ENCODE results near the gene GATAD2A. TPM values are rescaled to one million over a fixed set of nuclear protein-coding genes. Genes with fewer than 3 reads are reported as not detected.

GATAD2A gene
- total and polyA plus RNA-seq, 2 of the 13 experiments (the other 11 are each of a cell fraction or from before 2014, with no cell fraction given), result 16.8 to 28.6 TPM

DNA sequence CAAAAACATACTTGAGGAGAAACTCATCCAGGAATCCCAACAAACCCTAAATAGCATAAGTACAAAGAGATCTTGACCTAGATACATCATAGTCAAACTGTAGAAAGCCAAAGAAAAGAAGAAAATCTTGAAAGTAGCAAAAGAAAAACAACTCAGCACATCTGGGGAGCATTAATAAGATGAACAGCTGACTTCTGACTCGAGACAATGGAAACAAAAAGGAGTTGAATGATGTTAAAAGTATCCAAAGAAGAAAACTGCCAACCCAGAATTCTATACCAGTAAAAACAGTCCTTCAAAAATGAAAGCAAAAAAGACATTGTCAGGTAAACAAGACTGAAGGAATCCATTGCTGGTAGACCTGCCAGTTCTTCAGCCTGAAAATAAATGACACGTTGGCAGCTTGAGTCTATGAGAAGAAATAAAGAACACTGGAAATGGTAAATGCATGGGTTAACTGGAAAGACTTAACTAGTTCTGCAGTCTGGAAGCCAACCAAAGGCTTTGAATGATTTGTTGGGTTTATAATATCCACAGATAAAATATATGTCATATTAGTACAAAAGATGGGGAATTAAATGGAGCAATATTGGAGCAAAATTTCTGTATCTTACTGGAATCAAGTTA, 63.1 kb downstream of the GATAD2A start (continued):
- TF ChIP-seq ZNF280B (CRISPR knock-in tag; IDR thresholded peaks at IDR 0.05; ENCODE audit: borderline replicate concordance) (no peak), SIX4 (CRISPR knock-in tag; IDR thresholded peaks at IDR 0.05) (no peak), KAT2B (IDR thresholded peaks at IDR 0.05; ENCODE audit: borderline replicate concordance, low read depth, low read length) (no peak), SALL1 (CRISPR knock-in tag; IDR thresholded peaks at IDR 0.05) (no peak), LCORL (IDR thresholded peaks at IDR 0.05) (no peak), LCORL (CRISPR knock-in tag; IDR thresholded peaks at IDR 0.05) (no peak)

DNA sequence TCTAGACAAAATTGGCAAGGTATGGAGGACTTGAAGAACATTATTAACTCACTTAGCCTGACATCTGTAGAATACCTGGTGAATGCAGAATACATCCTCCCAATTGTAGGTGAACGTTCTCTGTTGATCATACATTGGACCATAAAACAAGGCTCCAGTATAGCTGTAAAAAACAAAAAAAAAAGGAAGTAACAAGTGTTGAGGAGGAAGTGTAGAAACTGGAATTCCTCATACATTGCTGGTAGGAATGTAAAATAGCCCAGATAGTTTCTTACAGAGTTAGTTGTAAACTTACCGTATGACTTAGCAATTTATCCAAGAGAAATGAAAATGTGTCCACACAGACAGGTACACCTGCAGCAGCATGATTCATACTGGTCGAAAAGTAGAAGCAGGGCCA, 65.1 kb downstream of the GATAD2A start:
- ChIA-PET CTCF (ENCODE audit: low intra/inter-chr PET ratio, low total read pairs) (no interaction called here), POLR2A (no interaction called here)
- WGBS (ENCODE audit: low lambda C conversion rate), result 94% methylated on average over 3 of the region's 3 CpGs
- peaks cover 25 to 60% of the 10 kb centered on the region in 2 experiments for H3K36me3 ChIP-seq (replicated peaks in 1 of 2; ENCODE audit: control insufficient read depth in 1 of 2, insufficient read depth in 2 of 2, low read length in 2 of 2)
- DNase-seq (ENCODE audit: low spot score) (no peak), ATAC-seq (no peak), FAIRE-seq (no peak)
- H3K27ac ChIP-seq (ENCODE audit: extremely low read length, insufficient read depth, low read length), result no peak overlapping the region
- H3K4me1 ChIP-seq (ENCODE audit: insufficient read depth, low read length), result no peaks in the 10 kb centered on the region
- peaks cover 28% of the 10 kb centered on the region for H3K79me2 ChIP-seq (ENCODE audit: insufficient read depth, low read length)
- H3K27me3 ChIP-seq (ENCODE audit: control insufficient read depth in 1 of 2, insufficient read depth in 2 of 2, low read length in 2 of 2), result no peaks in the 10 kb centered on the region
- peaks cover 4% of the 10 kb centered on the region; the same call in 1 of the 2 replicates for H4K20me1 ChIP-seq (ENCODE audit: insufficient read depth, low read length)
- BruUV-seq (replicated peaks), result no TSS peak
- in situ Hi-C loops (cut with HindIII; ENCODE audit: extremely low pct_ligation_motif_present, low pct_unique_long_range_greater_than_20kb), result no loop called here
- H3K9ac ChIP-seq (ENCODE audit: insufficient read depth, low read depth, low read length), result no peak overlapping the region
- intact Hi-C loops (cut with micrococcal nuclease; ENCODE audit: unreplicated experiment), result no loop called here
- no peak overlapping the region for H2AFZ ChIP-seq (ENCODE audit: low read length)
- no peak overlapping the region for H3K4me2 ChIP-seq (ENCODE audit: low read depth, low read length)
- no peak overlapping the region for H3K4me3 ChIP-seq (replicated peaks in 1 of 3; ENCODE audit: insufficient read depth in 1 of 3, low read depth in 2 of 3, low read length in 3 of 3)
- peaks cover 15% of the 10 kb centered on the region for H3K9me3 ChIP-seq (ENCODE audit: low read length)
- TF ChIP-seq CENPBD1 (CRISPR knock-in tag; IDR thresholded peaks at IDR 0.05; ENCODE audit: borderline replicate concordance, low read depth) (no peak), NPAS2 (CRISPR knock-in tag; IDR thresholded peaks at IDR 0.05; ENCODE audit: borderline replicate concordance) (no peak), ZFP36 (IDR thresholded peaks at IDR 0.05; ENCODE audit: borderline replicate concordance, low read depth, low read length, partially characterized antibody) (no peak), ZNF510 (CRISPR knock-in tag; IDR thresholded peaks at IDR 0.05; ENCODE audit: low read depth) (no peak), MZF1 (CRISPR knock-in tag; IDR thresholded peaks at IDR 0.05; ENCODE audit: borderline replicate concordance) (no peak), ZNF496 (CRISPR knock-in tag; IDR thresholded peaks at IDR 0.05; ENCODE audit: insufficient replicate concordance) (no peak), ZNF780A (CRISPR knock-in tag; IDR thresholded peaks at IDR 0.05) (no peak), CBX2 (IDR thresholded peaks at IDR 0.05; ENCODE audit: low read depth, low read length) (no peak), CBX2 (CRISPR knock-in tag; IDR thresholded peaks at IDR 0.05; ENCODE audit: low read depth) (no peak), ZFP41 (CRISPR knock-in tag; IDR thresholded peaks at IDR 0.05; ENCODE audit: borderline replicate concordance) (no peak), ZSCAN30 (CRISPR knock-in tag; IDR thresholded peaks at IDR 0.05) (no peak), ZNF678 (CRISPR knock-in tag; IDR thresholded peaks at IDR 0.05) (no peak), ZNF547 (CRISPR knock-in tag; IDR thresholded peaks at IDR 0.05) (no peak), EHMT2 (IDR thresholded peaks at IDR 0.05; ENCODE audit: borderline replicate concordance, low read depth, low read length) (no peak)
- TF ChIP-seq, protein P1, sequence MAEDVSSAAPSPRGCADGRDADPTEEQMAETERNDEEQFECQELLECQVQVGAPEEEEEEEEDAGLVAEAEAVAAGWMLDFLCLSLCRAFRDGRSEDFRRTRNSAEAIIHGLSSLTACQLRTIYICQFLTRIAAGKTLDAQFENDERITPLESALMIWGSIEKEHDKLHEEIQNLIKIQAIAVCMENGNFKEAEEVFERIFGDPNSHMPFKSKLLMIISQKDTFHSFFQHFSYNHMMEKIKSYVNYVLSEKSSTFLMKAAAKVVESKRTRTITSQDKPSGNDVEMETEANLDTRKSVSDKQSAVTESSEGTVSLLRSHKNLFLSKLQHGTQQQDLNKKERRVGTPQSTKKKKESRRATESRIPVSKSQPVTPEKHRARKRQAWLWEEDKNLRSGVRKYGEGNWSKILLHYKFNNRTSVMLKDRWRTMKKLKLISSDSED (CRISPR knock-in tag; IDR thresholded peaks at IDR 0.05), result no peak
- TF ChIP-seq, protein P2, sequence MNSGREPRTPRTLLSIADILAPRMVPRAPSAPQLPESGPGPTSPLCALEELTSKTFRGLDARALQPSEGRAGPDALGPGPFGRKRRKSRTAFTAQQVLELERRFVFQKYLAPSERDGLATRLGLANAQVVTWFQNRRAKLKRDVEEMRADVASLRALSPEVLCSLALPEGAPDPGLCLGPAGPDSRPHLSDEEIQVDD (CRISPR knock-in tag; IDR thresholded peaks at IDR 0.05; ENCODE audit: borderline replicate concordance), result no peak
